Stimulated activated CD8-positive, alpha-beta memory T cell treated with anti-CD3 and anti-CD28 coated beads, Interleukin-2, amount 100 ng/mL, for 1 hour (primary cell): ENCODE results near the gene DUSP15.

Experiments
- DNase-seq, 2 donors: peaks; one replicate each; pipeline ENCODE4 v3.0.0-alpha.2; 2020; ENCODE audit warnings: low read depth in 2 of 2

Gene DUSP15

DNA sequence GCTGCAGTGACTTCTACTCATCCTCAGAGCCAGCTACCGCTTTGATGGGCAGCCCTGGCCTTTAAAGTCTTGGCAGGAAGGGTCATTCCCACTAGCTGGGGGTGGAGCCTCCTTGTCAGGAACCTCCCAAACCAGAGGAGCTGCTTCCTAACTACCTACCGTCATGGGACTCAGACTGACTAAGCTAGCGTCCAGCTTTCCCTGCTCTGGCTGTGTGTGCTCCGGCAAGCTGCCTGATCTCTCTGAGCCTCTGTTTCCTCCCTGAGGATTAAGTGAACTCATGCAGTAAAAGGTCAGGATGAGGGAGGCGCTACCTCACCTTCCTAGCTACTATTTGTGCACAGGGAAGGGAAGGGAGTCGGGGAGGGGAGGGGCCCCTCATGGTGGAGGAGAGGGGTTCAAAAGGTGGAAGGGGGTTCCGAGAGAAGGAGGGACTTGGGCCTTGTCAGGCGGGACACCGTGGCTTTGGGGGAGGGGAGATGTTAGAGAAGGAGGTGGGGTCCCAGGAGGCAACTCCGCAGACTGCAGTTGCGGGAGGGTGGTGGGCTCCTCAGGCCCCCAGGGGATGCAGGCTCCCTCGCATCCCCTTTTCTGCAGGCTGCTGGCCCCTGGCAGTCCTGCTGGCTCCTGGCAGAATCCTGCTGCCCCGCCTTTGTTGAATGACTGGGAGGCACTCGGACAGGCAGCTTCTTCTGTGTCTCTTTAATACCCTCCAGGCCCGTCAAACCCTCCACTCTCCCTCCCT is 9.8 kb downstream of the DUSP15 start:
- DNase-seq = no peak

DNA sequence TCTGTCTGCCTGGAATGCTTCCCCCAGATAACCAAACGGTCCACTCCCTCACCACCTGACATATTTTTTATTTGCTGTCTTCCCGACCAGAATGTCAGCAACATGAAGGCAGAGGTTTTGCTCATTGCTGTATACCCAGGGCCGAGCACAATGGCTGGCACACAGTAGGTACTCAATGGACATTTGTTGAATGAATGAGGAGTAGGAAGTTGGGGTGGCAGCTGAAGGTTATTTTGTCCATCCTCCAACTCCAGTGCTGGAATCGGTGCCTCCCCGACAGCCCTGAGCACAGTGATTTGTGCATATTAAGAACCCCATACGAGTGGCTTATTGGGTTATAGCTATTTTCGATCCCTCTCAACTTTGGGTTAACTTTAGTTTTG is 10.3 kb downstream of the DUSP15 start:
- no peak for DNase-seq

DNA sequence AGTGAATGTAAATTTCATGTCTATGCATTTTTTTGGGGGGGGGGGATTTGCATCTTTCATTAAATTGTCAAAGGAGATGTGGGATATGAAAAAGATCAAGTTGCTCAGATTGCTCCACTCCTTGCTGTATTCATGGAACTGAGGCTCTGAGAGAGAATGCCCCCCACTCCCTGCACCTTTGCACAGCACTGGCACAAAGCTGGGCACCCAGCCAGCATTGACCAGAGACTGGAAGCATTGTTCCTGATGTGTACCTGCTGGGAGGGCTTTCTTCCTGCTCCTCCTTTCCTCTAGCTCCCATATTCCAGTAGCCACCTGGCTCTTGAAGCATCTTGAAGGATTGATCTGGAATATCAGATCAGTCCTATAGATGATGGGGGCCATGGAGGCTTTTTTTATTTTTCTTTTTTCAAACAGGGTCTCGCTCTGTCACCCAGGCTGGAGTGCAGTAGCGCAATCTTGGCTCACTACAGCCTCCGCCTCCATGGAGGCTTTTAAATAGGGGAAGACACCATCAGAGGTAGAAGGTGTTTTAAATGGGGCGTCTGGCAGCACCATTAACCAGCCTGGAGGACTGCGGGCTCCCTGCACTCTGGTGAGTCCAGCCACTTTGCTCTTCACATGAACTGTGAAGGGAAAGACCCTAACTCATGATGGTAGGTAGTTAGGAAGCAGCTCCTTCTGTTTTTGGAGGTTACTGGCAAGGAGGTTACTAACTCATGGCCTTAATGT is 10.9 kb downstream of the DUSP15 start:
- DNase-seq = no peak

DNA sequence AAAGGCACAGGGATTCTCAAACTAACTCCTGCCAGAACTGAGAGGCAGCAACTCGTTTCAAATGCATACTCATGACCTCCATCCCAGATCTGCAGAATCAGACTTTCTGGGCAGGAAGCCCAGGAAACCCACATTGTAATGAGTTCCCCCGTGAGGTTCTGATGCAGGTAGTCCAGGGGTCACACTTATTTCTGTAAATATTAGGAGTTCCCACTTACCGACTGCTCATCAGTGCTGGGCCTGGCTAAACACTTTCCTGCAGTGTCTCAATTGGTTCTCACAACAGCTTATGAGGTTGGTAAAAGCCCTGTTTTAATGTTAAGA is 11.6 kb downstream of the DUSP15 start:
- DNase-seq = no peak

DNA sequence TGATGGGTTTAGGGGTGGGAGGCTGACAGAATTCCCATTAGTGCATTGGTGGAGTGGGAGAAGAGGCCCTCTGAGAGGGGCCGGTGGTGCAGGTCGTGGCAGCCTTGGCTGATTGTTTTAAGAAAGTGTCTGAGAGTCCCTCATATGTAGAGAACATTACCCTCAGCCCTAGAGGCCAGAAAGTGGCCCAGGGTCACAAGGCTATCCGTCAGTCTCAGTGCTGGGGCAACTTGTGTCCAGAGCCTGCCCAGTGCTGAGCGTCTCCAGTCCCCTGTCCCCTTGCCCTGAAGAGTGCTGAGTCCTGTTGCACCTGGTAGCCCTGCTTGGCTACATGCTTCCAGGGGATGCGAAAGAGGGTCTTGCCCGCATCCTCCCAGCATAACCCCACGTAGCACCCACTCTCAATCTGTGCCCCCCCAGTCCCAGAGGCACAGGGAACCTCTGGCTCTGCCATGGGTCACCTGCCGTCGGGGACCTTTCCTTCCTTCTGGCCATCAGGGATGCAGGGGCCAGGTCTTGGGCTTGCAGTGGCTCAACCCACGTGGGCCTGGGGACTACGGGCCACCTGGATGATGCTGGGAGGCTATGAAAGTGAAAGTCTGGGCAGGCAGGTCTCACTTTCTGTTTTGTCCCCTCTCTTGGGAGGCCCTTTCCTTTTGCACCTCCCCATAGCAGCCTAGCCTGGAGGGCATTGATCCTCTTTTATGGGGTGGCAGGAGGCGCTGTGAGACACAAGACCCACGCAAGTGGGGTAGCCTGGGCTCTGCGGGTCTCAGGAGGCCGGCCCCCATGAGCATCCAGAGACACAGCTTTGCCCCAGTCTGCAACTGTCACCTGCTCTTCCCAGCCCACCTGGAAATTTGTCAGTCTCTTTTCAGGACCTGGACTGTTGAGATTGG is 12.2 kb downstream of the DUSP15 start:
- DNase-seq = no peak

DNA sequence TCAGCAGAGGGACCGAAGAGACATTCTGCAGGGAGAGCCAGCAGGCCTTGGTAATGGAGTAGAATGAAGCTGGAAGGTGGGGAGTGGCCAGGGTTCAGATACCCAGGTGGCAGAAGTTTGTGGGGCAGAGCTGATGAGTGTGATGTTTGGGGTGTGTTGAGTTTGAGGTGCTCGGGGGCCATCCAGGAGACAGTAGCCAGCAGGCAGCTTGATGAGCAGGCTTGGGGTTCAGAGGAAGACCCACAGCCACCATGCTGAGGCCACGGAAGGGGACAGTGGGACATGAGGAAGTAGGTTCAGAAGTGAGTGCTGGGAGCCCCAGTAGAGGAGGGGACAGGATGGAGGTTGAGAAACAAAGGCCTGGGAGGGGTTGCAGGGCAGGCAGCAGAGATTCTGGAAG is 13.8 kb downstream of the DUSP15 start:
- no peak for DNase-seq

DNA sequence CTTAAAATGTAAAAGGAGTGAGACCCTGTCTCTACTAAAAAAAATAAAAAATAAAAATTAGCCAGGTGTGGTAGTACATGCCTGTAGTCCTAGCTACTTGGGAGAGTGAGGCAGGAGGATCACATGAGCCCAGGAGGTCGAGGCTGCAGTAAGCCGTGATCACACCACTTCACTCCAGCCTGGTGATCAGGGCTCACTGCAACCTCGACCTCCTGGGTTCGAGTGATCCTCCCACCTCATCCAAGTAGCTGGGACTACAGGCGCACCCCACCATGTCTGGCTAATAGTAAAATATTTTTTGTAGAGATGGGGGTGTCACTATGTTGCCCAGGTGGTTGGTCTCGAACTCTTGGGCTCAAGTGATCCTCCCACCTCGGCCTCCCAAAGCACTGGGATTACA is 16.8 kb downstream of the DUSP15 start:
- no peak for DNase-seq

DNA sequence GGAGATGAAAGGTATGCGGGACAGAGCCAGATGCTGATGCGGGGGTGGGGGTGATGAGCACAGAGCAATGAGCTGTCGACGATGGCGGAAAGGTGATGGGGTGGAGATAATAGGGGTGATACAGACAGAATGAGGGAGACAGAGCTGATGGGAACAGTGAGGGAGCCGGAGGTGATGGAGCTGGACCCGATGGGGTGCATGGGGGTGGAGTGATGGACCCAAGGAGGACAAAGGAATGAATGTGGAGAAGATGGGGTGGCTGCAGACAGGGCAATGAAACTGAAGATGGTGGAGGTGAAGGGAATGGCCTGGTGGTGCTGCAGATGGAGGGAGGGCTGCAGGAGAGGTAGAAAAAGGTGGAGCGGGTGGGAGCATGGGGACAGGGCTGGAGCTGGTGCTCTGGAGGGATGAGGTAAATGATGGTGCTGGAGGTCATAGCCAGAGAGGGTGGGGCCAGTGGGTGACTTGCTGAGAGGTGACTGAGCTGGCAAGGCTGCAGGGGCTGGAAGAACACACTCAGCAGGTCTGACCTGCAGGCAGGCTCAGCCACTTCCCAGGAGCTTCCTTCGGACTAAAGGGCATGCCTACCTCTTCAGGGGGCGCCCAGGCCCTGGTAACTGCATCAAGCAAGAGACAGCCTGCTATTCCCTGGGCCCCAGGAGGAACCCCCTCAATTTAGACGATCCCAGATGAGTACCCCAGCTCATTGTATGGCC is 18.9 kb downstream of the DUSP15 start:
- no peak for DNase-seq

DNA sequence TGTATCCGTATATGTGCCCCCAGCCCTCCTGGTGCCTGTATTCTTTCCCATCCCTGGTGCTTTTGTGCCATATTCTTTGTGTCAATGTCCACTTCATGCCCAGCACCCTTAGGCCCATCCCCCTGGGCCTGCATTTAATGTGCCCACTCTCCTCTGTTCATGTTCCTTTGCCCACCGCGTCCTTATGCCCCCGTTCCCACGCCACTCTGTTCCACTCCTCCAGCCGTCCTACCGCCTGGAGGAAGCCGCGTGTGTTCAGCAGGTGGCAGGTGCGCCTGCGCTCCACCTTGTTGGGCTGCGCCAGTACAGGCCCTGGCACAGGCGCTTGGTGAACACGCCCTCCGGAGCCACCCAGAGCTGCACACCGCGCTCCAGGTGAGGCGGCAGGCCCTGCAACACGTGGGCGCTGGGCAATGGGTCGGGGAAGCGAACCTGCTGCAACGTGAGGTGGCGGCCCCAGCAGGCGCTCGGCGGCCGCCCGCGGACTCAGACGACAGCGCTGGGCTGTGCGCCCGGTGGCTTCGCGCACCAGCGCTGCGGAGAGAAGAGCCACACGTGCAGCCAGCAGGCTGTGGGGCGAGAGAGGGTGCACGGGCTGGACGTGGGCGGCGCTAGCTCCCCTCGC is 20.9 kb downstream of the DUSP15 start:
- DNase-seq = no peak

DNA sequence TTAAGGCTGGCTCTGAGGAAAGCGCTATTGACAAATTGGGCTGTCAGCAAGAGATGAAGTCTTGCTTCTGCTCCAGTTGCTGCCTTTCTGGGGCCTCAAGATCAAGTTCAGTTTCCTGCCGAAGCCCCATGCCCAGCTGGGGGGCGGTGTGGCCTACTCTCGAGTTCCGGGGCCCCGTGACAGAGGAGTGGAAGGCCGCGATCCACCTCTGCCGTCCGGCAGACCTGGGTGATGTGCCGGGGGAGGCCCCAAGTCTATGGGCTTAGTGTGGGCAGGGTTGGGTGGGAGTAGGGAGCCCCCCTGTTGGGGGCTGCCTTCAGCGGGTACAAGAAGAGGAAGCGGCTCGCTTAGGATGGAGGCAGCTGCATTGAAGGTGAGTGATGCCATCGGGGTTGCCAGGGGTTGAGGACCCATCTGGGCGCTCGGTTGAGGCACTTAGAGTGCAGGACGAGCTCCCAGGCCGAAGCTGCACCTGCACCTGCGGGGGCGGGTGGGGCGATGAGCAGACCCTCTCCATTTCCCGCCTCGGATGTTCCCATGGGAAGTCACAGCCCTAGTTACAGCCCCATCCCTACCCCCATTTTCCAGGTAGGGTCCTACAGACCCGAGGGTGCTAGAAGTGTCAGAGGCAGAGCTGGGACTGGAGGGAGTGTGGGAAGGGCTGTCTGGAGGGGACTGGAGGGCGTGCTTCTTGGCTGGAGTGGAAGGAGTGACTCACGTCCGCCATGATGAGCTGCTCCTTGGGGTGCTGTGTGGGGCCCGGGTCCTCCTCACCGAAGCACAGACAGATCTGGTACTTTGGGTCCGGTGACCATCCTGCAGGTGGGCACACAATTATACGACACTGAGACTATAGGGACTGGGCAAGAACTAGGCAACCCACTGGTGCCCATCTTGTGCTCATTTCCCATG is 22.0 kb downstream of the DUSP15 start:
- no peak for DNase-seq

DNA sequence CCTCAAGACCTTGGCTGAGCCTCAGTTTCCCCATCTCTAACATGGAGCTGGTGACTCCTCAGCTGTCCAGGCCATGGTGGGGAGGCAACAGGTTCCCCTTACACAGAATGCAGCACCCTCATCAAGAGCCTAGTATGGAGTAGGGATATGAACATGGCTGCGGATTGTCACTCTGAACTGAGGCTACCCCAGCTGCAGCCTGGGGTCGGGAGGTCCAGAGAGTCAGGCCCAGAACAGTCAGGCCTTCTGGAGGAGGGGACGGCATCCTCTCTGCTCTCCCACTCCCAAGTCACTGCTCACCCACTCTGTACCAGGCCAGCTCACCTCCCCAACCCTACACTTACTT is 23.6 kb downstream of the DUSP15 start:
- DNase-seq = no peak

DNA sequence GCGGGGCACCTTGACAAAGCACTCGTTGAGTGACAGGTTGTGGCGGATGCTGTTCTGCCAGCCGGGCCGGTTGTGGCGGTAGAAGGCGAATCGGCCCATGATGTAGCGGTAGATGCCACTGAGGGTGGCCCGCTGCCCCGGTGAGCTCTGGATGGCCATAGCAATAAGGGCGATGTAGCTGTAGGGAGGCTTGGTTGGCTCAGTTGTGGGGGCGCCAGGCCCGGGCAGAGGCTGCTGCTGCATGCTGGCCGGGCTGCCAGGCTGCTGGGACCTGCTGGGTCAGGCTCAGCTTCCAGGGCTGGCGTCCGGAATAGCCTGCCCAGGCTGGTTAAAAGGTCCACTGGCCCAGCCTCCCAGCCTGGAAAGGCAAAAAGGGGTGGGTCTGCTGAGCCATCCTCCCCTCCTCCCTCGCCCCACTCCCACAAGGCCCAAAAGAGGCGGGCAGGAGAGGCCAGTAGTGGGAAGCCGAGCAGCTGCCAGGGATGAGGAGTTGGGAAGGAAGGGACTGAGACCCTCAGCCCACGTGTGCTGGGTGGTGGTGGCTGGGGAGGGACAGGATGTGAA is 24.9 kb downstream of the DUSP15 start, which contains the start of gene FOXS1:
TSS of gene FOXS1 (minus strand) at position 305 of the 564 bp plus-strand sequence. CDS start at position 243, 62 bp downstream.
- DNase-seq = no peak

DNA sequence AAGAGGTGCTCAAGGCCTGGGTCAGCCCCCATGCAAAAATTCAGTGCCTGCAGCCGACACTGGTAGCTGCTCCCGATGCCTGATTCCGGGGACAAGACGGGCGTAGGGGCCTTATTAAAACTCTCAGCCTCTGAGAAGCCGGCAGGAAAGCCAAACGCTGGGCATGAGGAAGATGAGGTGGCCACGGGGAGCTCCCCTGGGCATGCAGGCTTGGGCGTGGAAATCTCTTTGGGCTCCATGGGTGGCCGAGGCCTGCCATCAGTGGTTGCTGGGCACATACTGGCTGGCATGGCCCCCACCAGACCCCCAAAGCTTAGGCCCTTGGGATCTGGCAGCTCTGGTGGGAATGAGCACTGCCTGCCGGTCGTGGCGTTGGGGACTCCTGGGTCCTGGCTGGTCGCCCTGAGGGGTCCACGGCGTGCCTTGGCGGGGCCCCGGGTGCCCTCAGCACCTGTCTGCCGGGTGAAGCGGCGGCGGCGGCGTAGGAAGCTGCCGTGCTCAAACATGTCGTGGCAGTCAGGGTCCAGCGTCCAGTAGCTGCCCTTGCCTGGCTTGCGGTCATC is 25.5 kb downstream of the DUSP15 start:
- no peak for DNase-seq

DNA sequence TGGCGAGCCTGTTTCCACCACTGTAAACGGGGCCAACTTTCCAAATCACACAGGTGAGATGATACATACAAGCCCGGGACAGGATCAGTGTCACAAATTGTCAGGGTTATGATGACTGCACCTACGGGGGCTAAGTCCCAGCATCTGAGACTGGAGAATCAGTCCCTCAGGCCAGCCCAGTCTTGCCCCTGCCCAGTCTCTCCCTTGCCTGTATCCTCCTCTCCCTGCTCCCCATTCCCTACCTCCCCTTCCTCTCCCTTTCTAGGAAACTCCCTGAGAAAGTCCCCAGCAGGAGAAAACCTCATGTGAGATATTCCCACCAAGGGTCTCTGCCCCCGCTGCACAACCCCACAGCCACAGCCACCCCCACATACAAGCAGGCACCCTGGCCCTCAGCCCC is 26.4 kb downstream of the DUSP15 start:
- no peak for DNase-seq

DNA sequence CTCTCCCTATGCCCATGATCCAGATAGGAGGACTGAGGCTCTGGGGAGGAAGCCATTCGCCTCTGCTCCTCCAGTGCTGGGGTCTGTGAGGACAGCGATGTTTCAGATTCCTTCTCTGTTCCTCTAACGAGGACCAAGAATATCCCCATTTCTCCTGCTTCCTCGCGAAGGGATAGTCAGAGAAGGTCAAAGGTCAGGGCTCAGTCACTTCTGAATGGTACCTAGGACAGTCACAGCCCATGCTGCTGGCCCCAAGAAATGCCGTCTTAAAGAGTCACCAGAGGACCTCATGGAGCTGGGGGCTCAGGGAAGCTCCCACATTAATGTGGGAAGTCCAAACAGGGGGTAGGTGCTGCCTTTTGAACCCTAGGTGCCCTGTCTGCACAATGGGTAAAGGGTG is 27.0 kb downstream of the DUSP15 start:
- DNase-seq = no peak

DNA sequence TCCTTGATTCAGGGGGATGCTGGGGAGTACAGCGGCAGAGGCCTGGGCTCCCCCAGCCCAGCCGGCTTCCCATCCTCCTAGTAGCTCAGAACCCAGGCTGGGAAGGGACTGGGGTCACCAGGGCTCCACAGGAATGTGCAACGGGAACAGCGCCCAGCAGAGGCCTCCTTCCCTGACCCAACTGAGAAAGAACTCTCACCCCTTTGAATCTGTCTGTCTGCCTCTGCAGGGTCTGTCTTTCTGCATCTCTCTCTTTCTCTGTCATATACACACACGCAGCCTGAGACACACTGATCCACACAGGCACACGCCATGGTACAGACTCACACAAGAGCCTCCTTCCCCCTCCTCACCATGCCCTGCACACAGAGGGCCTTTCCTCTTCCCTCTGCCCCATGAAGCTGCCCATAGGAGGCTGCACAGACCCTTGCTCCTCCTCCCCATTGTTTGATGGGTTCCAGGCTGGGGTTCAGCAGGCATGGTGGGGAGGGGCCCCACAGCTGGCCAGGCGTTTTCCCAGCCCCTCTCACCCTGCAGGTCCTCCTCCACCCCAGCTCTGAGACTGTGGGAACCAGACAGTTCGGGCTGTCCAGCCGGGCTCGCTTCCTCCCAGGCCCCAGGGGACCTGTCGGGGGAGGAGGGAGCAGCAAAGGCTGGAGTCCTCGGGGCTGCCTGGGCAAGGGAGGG is 27.7 kb downstream of the DUSP15 start:
- no peak for DNase-seq

DNA sequence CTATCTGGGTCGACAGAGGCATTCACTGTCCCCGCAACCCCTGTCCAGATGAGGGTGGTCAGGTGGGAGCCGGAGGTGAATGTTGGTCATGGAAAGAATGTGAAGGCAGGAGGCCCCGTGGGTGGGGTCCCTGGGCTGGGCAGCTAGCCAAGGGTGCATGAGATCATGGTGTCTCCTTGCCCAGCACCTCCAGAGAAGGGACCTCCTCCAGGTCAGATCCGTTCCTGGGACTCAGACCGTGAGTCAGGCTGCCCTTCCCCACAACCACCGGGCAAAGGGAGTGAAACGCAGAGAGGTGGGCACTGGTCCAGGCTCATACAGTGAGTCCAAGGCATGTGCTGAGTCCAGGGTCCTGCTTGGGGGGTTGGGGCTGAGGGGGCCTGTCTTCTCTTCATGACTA is 28.4 kb downstream of the DUSP15 start:
- no peak for DNase-seq

DNA sequence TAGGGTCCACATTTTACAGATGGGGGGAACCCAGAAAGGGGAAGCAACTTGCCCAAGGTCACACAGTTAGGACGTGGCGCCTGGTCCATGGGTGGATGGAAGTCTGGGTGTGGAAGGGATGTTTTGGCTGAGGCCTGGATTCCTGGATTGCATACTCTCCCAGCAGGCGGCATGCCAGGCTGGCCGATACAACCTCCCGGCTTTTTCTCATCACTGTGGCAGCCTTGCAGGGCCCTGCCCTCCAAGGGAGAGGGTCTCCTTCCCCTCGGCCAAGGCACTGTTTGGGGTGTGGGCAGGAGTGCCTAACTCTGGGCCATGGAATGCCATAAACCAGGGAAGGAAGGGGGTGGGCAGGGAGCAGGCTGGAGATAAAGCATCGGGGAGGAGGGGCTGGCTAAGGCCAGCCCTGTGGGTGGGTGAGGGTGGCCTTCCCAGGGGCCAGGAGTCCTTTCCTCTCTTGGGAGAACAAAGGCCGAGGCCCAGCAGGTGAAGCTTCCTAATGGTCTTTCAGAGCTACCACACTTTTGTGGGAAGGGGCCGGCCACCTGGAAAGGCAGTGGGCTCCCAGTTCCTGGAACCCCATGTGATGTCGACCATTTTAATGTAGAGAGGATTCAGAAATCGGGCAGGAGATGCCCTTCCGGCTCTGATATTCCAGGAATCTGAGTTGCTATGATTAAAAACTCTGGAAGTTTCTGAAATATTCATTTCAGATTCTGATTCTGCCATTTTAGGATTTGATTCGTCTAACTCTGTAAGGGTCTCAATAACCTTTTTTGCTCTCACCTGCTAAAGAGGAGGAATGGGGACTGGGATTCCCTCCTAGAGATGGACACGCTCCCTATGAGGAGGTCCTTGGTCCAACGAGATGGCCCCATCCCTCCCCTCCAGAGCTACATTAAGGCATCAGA is 29.2 kb downstream of the DUSP15 start:
- DNase-seq = no peak
